Measurements from ENCODE around the gene RTN1.

Gene RTN1

DNA sequence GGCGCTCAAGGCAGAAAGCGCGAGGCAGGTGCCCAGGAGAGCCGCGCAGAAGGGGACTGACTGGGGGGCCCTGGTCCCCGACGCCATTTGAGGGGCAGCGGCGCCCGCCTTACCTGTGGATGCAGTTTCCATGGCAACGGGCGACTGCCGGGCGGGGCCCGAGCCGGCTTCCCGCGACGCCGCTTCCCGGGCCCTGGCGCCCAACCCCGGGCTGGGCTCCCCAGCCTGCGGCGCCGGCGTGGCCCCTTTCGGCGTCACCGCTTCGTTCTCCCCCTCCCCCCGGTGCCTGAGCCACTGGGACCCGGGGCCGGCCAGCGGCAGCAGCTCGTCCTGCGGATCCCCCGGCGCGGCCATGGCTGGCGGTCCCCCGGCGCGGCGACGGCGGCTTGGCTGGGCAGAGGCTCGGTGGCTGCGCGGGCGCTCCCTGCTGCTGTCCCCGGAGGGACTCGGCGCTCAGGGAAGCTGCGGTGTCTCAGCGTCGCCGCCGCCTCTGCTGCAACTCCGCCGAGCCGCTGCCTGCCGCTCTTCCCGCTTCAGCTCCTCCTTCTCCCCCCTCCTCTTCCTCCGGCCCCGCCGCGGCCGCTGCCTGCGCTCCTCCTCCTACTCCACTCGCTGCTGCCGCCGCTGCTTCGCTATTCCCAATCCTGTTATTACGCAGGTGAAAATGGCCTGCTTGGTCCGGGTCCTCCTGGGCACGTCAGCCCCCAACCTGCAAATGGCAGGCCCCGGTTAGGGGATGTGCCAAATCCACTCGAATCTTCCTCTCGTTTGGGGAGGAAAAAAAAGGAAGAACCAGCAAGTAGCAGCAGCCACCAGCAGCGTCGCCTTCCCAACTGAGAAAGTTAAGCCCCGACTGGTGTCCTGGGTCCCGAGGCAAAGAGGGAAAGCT is at the start of gene RTN1:
TSS of gene RTN1 (minus strand) at position 500 of the 889 bp plus-strand sequence. CDS start at position 354, 146 bp downstream.
- DNase-seq, result peak; percentile 73

- no peak for DNase-seq
Observed at GRCh38 chr14:59920378-59920683, 49.8 kb upstream of the RTN1 start.

- peak; percentile 83 for DNase-seq
Observed at GRCh38 chr14:59919570-59920377, 49.2 kb upstream of the RTN1 start, which contains the start of gene LRRC9. Gene LRRC9 (plus strand): TSS chr14:59920144.

- peak; percentile 34 for DNase-seq
Observed at GRCh38 chr14:59918824-59919569, 48.4 kb upstream of the RTN1 start.

- DNase-seq, result no peak
Observed at GRCh38 chr14:59913187-59913586, 42.6 kb upstream of the RTN1 start.

DNA sequence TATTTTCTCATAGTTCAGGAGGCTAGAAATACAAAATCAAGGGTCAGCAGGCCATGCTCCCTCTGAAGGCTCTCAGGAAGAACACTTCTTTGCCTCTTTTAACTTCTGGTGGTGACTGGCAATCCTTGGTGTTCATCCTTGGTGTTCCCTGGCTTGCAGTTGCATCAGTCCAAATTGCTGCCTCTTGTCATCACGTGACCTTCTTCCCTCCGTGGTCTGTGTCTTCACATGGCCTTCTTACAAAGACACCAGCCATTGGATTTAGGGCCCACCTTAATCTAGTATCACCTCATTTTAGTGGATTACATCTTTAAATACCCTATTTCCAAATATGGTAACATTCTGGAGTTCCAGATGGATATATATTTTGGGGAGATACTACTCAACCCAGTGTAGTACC is 41.9 kb upstream of the RTN1 start:
- DNase-seq, result no peak

DNA sequence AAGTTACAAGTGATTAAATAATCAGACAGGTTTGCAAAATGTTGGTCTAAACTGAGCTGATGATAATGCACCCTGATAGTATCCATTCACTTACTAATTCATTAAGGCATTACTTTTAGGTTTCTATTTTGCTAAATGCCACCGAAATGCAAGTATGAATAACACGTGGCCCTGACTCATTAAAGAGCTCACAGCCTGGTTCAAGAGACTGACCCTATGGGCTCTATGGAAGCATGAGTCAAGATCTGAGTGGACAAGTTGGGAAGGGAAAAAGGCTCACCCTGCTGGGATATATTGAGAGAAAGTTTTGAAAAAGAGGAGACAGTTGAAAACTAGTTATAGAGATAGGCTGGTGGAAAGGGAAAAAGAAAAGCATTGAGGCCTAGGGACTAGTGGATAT is 34.6 kb upstream of the RTN1 start:
- DNase-seq, result no peak

- no peak for DNase-seq
Observed at GRCh38 chr14:59904184-59904583, 33.6 kb upstream of the RTN1 start.

GRCh38 chr14:59900556-59900955 is 30.0 kb upstream of the RTN1 start:
- DNase-seq, result no peak

- no peak for DNase-seq
Observed at GRCh38 chr14:59897757-59898383, 27.3 kb upstream of the RTN1 start.

DNA sequence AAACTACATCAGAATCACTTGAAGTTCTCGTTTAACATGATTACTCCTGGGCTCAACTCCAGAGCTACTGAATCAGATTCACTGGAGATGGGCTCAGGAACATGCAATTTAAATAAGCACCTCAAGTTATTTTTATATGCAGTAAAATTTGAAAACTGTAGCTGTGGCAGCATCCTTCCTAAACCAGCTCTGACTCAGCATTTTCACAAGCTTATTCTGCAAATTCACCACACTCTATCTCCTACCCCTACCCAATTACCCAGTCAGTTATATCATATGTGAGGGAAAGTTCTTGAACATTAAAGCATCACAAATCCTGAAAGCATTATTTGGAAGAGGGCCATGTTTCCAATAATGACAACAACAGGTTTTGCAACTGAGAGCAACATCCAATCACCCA is 25.1 kb upstream of the RTN1 start:
- no peak for DNase-seq

- no peak for DNase-seq
Observed at GRCh38 chr14:59890676-59891075, 20.1 kb upstream of the RTN1 start.

- no peak for DNase-seq
Observed at GRCh38 chr14:59882957-59883356, 12.4 kb upstream of the RTN1 start.

GRCh38 chr14:59871166-59871495 is 555 bp upstream of the RTN1 start:
- DNase-seq, result no peak

DNA sequence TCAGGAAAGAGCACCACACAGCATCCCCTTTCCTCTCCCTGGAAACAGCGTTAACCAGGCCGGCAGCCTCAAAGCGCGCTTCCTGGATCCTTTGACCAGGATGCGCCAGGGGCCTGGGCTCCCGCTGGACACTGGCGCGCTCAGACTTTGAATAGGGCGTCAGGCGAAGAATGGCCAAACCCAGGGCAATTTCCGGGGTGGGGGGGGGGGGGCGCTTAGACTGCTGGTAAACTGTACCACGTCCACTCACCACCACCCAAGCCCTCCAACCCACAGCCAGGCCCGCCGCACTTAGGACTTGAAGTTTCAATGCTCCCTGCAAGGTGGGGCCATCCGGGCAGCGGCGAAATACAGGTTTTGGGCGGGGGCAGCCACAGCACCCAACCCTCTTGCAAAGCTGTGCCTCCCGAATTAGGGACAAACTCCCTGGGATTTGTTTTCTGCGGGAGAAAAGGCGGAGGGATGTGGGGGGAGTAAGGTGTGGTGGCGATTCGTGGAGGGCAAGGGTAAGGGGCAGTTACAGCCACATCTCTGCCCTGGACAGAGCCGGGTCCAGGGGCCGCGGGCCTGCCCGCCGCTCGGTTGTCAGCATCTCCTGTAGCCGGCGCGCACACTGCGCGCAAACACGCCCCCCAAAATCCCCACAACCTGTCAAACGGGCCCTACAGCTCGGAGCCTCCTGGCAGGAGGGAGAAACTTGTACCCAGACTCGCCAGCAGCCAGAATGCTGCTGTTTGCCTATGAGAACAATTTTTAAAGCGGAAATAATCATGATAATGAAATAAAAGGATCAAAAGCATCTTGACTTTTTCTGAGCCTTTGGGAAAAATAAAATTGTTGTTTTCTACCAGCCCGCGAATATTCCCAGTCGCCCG is 958 bp downstream of the RTN1 start:
- no peak for DNase-seq

GRCh38 chr14:59868021-59868420 is 2.6 kb downstream of the RTN1 start:
- no peak for DNase-seq

DNA sequence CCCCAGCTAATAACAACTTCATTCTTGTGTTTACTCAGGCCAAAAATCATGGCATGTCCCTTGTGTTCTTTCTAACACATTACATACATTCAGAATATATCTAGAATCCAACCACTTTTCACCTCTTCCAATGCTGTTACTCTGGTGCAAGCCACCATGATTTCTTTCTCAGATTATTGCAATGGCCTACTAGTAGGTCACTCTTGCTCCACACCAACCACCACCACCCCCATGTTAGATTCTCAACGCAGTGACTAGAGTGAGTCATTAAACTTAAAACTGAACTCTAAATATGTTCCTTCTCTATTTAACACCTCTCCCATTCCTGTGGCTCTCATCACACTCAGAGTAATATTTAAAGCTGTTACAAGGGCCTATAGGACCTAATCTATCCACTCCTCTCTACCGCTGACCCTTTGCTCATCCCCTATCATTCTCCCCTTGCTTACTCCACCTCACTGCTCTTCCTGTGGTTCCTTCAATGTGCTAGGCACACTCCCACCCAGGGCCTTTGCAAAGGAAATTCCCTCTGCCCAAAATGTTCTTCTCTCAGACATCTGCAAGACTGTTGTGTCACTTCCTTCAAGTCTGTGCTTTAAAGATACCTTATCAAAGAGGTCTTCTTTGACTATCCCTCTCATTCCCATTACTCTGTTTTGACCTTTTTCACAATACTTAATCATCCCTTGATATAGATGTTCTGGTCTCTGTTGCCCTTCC is 6.6 kb downstream of the RTN1 start:
- no peak for DNase-seq

DNA sequence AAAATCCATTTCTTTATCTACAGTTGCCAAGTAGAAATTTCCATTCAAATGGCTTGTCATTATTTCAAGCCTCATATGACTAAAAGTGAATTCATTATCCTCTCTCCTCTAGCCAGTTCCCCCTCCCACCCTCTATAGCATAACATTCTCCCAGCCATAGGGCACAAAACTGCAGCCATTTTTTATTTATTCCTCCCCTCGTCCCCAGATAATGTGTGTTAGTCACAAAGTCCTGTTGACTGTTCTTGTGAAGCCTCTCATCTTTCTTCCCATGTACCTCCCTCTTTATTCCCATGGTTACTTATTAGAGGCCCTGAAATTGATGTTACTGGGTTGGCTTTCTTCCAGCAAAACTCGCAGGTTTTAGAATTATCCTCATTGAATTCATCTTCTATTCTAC is 13.2 kb downstream of the RTN1 start:
- no peak for DNase-seq

GRCh38 chr14:59852350-59852749 is 18.2 kb downstream of the RTN1 start:
- no peak for DNase-seq

DNA sequence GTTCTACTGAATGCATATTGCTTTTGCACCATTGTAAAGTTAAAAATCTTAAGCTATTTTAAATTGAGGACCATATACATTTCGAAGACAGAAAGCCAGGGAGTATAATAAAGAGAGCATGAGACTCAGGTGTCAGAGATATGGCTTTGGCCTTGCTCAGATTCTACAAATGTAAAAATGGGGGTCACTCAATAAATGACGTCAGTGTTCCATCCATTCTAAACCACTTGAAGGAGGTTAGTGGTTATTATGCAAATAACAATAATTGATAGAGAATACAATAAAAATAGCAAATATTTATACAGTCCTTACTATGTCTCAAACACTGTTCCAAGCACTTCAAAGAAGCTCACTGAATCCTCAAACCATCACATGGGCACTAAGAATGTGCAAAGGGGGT is 20.1 kb downstream of the RTN1 start:
- no peak for DNase-seq

DNA sequence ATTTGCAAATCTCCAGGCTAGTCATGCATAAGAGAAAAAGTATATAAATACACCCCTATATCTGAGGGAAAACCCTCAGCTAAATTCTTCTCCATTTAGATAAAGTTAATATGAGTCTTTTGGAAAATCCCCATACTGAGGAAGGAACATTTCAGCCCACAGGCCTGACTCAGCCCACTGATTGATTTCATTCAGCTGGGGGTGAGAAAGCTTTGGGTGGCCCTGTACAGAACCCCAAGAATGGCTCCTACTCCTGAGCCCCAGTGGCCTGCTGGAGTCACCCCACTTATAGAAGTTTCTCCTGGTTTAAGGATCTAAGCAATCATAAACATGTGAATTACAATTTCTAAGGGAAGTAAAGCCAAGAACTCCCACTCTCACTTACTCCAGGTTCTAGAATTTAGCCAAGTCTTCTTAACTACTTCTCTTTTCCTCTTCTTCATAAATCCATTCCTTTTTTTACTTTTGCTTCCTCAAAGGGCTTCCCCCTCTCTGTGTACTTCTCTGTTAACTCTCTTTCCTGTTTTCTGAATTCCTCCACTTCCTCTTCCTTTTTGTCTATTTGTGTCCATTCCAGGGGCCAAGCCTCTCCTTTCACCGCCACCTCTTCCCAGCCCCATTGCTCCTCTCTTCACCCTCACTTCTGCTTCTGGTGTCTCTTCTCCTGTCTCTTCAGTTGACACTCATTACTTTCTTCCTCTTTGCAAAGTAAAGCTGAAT is 21.0 kb downstream of the RTN1 start:
- no peak for DNase-seq
